GM12878 (cell line): ENCODE measurements around the gene RBPJ. TPM values are rescaled to one million over a fixed set of nuclear protein-coding genes. Genes with fewer than 3 reads are reported as not detected.

Source experiments
- ATAC-seq: fragments of 200-7000 bp; cut with Tn5 transposase; 3 replicates; pipeline ENCODE4 v1.9.1; 2020; ENCODE audit warnings: mild to moderate bottlenecking, moderate library complexity
- BruUV-seq: library from RNA; stranded (reverse); fragments of 400-500 nt; replicated peaks from 2 replicates; lab custom pipeline; 2021; lab: Mats Ljungman, UMichigan
- CTCF ChIA-PET: fragments of 300-600 bp; sonication (Branson Sonifier 250); formaldehyde crosslinking; extraction: SDS; loops from one replicate; lab custom pipeline; 2021; ENCODE audit warnings: inconsistent platforms; lab: Yijun Ruan, JAX
- POLR2A ChIA-PET: fragments of 350-600 bp; formaldehyde crosslinking; extraction: SDS; loops from one replicate; lab custom pipeline; 2021; ENCODE audit warnings: inconsistent platforms; lab: Charles Lee
- RAD21 ChIA-PET: fragments of 300-600 bp; sonication (Branson Sonifier 250); formaldehyde crosslinking; loops from one replicate; lab custom pipeline; 2023; ENCODE audit warnings: antibody characterized with exemption; ENCODE audit not compliant: unreplicated experiment; lab: Charles Lee
- SMC1A ChIA-PET: fragments of 300-600 bp; sonication (Branson Sonifier 250); formaldehyde crosslinking; loops from one replicate; lab custom pipeline; 2023; ENCODE audit not compliant: unreplicated experiment, uncharacterized antibody; lab: Charles Lee
- DNase-seq: peaks from one replicate; pipeline ENCODE4 v3.0.0-alpha.2; 2011; ENCODE audit warnings: low read depth, low spot score
- FAIRE-seq: peaks from 3 replicates; lab custom pipeline; 2011; peaks lifted over from hg19 to GRCh38; lab: Jason Lieb, UNC
- H2AFZ ChIP-seq: 2 replicates; pipeline ENCODE4 v1.6.0; 2011; ENCODE audit warnings: low read depth, low read length, control low read depth; ENCODE audit not compliant: control insufficient read depth
- H3K27ac ChIP-seq: 2 replicates; pipeline ENCODE4 v1.5.1; 2011; ENCODE audit warnings: control low read depth; ENCODE audit not compliant: control insufficient read depth, insufficient read depth
- H3K27me3 ChIP-seq, 2 experiments: replicated peaks in 1 of 2; 2 replicates each; pipeline versions ENCODE4 v1.6.0 to v1.6.1; 2011; ENCODE audit warnings: low read length in 1 of 2; ENCODE audit not compliant: control insufficient read depth in 2 of 2, insufficient read depth in 2 of 2
- H3K36me3 ChIP-seq, 2 experiments: 2 replicates each; pipeline ENCODE4 v1.5.1; 2011; ENCODE audit warnings: low read length in 1 of 2; ENCODE audit not compliant: control insufficient read depth in 2 of 2, insufficient read depth in 2 of 2
- H3K4me1 ChIP-seq: 2 replicates; pipeline ENCODE4 v1.6.1; 2011; ENCODE audit warnings: mild to moderate bottlenecking, low read length, moderate library complexity, mixed read lengths; ENCODE audit not compliant: control insufficient read depth, insufficient read depth
- H3K4me2 ChIP-seq: 2 replicates; pipeline ENCODE4 v1.6.0; 2011; ENCODE audit warnings: control low read depth; ENCODE audit not compliant: control insufficient read depth, insufficient read depth
- H3K4me3 ChIP-seq: fragments of 200-600 bp; sonication (generic); 2 replicates; pipeline ENCODE4 v1.5.1; 2016
- H3K79me2 ChIP-seq: 2 replicates; pipeline ENCODE4 v1.6.0; 2011; ENCODE audit warnings: low read length; ENCODE audit not compliant: control insufficient read depth, insufficient read depth
- H3K9ac ChIP-seq: 2 replicates; pipeline ENCODE4 v1.8.0; 2011; ENCODE audit warnings: low read length, control low read depth, mixed read lengths; ENCODE audit not compliant: control insufficient read depth, insufficient read depth
- H3K9me3 ChIP-seq: replicated peaks from 3 replicates; pipeline ENCODE4 v1.5.1; 2011; ENCODE audit warnings: mild to moderate bottlenecking, low read length; ENCODE audit not compliant: control insufficient read depth, insufficient read depth
- H4K20me1 ChIP-seq: 2 replicates; pipeline ENCODE4 v1.6.0; 2011; ENCODE audit not compliant: control insufficient read depth, insufficient read depth
- ATF3 ChIP-seq: IDR thresholded peaks from 2 replicates; pipeline ENCODE4 v1.6.1; 2011; ENCODE audit warnings: low read depth, mild to moderate bottlenecking, low read length, moderate library complexity, borderline replicate concordance; ENCODE audit errors: extremely low read depth
- DPF2 ChIP-seq: fragments of 450-650 bp; IDR thresholded peaks from 2 replicates; pipeline ENCODE4 v1.6.1; 2017; ENCODE audit warnings: mild to moderate bottlenecking
- EP300 ChIP-seq, 2 experiments: fragments of 150-350 bp in 1 of 2; IDR thresholded peaks; 2 replicates each; pipeline ENCODE4 v1.6.1; 2011 to 2012; ENCODE audit warnings: low read depth in 2 of 2, low read length in 2 of 2, borderline replicate concordance in 1 of 2, improper control_type of control experiment in 1 of 2, inconsistent platforms in 1 of 2; ENCODE audit not compliant: control insufficient read depth in 1 of 2
- KAT2A ChIP-seq: conservative IDR thresholded peaks from 2 replicates; pipeline ENCODE4 v1.6.1; 2011; ENCODE audit warnings: low read depth, low read length; ENCODE audit not compliant: control insufficient read depth
- KDM1A ChIP-seq: fragments of 200-600 bp; sonication (generic); IDR thresholded peaks from 2 replicates; pipeline ENCODE4 v1.6.1; 2016; ENCODE audit warnings: borderline replicate concordance
- PBX3 ChIP-seq: IDR thresholded peaks from 2 replicates; pipeline ENCODE4 v1.6.1; 2011; ENCODE audit warnings: mild to moderate bottlenecking, low read depth, low read length, moderate library complexity; ENCODE audit not compliant: insufficient replicate concordance
- RBBP5 ChIP-seq: fragments of 200-600 bp; sonication (generic); conservative IDR thresholded peaks from 2 replicates; pipeline ENCODE4 v1.6.1; 2016
- RCOR1 ChIP-seq: conservative IDR thresholded peaks from 2 replicates; pipeline ENCODE4 v1.6.1; 2012; ENCODE audit warnings: low read depth, low read length, improper control_type of control experiment
- REST ChIP-seq: IDR thresholded peaks from 2 replicates; pipeline ENCODE4 v1.6.1; 2012; ENCODE audit warnings: mild to moderate bottlenecking, low read depth, low read length
- SIX5 ChIP-seq: IDR thresholded peaks from 2 replicates; pipeline ENCODE4 v1.6.1; 2011; ENCODE audit warnings: mild to moderate bottlenecking, low read depth, low read length, moderate library complexity; ENCODE audit not compliant: severe bottlenecking
- SREBF2 ChIP-seq: IDR thresholded peaks from 2 replicates; pipeline ENCODE4 v1.6.1; 2012; ENCODE audit warnings: mild to moderate bottlenecking, low read length
- STAT1 ChIP-seq: fragments of 450-650 bp; conservative IDR thresholded peaks from 2 replicates; pipeline ENCODE4 v1.6.1; 2014; ENCODE audit warnings: antibody characterized with exemption, mild to moderate bottlenecking
- YY1 ChIP-seq: IDR thresholded peaks from 2 replicates; pipeline ENCODE4 v1.6.1; 2011; ENCODE audit warnings: low read depth, mild to moderate bottlenecking, low read length
- ZBED1 ChIP-seq: IDR thresholded peaks from 2 replicates; pipeline ENCODE4 v1.6.1; 2016; ENCODE audit warnings: borderline replicate concordance
- ZBTB11 ChIP-seq: fragments of 450-650 bp; formaldehyde crosslinking; IDR thresholded peaks from 2 replicates; pipeline ENCODE4 v1.5.0; 2022; ENCODE audit warnings: mild to moderate bottlenecking, missing genetic modification characterization
- WGBS: methylation state at CpG from one replicate; pipeline ENCODE4 v1.1.6; 2016; ENCODE audit warnings: low lambda C conversion rate; ENCODE audit not compliant: insufficient replicate concordance, insufficient coverage; ENCODE audit errors: missing lambda C conversion rate; 5-methylcytosine and 5-hydroxymethylcytosine counted together
- in situ Hi-C: fragments of 300-500 bp; cut with MboI; formaldehyde crosslinking; loops from 9 replicates; pipeline ENCODE4 v1.14.3; 2018; ENCODE audit warnings: mixed read lengths
- intact Hi-C: fragments of 100-400 bp; cut with micrococcal nuclease; formaldehyde crosslinking; loops from one replicate; pipeline ENCODE4 v1.14.2; 2022; ENCODE audit not compliant: unreplicated experiment
- polyA plus RNA-seq, 11 experiments: library from polyadenylated mRNA; depleted of rRNA in 4 of 11; unstranded in 6 of 11; stranded (reverse) in 5 of 11; fragments of >200 nt; fragmentation: Nextera tagmentation in 4 of 11; fragmentation: Illumina TruSeq in 1 of 11; extraction: Ambion mirVana in 4 of 11; extraction: Trizol in 1 of 11; gene quantifications; 1 replicate in 1 of 11; 2 replicates in 10 of 11; pipeline versions ENCODE4 v1.2.1 to v1.2.3, GENCODE V29; 2011 to 2016; ENCODE audit warnings: inconsistent platforms in 2 of 11, missing spikeins in 2 of 11, low read depth in 1 of 11
- total RNA-seq, 4 experiments: library from RNA; depleted of rRNA in 3 of 4; stranded (reverse); fragments of >200 nt in 3 of 4; fragmentation: Illumina TruSeq in 1 of 4; extraction: Trizol in 1 of 4; gene quantifications; 2 replicates each; pipeline versions ENCODE4 v1.2.1 to v1.2.3, GENCODE V29; 2013 to 2021

Gene RBPJ
- total and polyA plus RNA-seq, 10 of the 15 experiments (the other 5 are each of a cell fraction or from before 2014, with no cell fraction given), result 24.5 to 87.6 (median 41.6) TPM

- Histone ChIP-seq H3K79me2 (no peaks in the 10 kb centered on the region), H4K20me1 (no peaks in the 10 kb centered on the region), H3K27me3 (no peaks in the 10 kb centered on the region), H3K9ac (no peak overlapping the region), H3K36me3 (no peaks in the 10 kb centered on the region), H2AFZ (no peak overlapping the region; the same call in 1 of the 2 replicates), H3K27ac (no peak overlapping the region), H3K9me3 (no peaks in the 10 kb centered on the region; the same call in 2 of the 3 replicates), H3K4me2 (no peak overlapping the region), H3K4me1 (peaks cover 7% of the 10 kb centered on the region; the same call in 1 of the 2 replicates), H3K4me3 (no peak overlapping the region)
- ChIA-PET POLR2A (no interaction called here), CTCF (interaction anchor here (0.6 to 1.2 kb wide), 3 partner anchors 21 to 214 kb away, joined by 3 read pairs; no protein-coding TSS in a partner anchor), SMC1A (interaction anchor here (0.6 to 1.8 kb wide), 6 partner anchors 8 to 222 kb away, joined by 3 to 6 read pairs (median 4); no protein-coding TSS in a partner anchor), RAD21 (interaction anchor here (0.8 to 1.4 kb wide), 2 partner anchors 8 to 27 kb away, joined by 3 to 7 read pairs; no protein-coding TSS in a partner anchor)
- no peak for ATAC-seq
- FAIRE-seq, result no peak
- in situ Hi-C loops (no loop called here), intact Hi-C loops (no loop called here)
- 83% methylated on average over 5 of the region's 5 CpGs for WGBS
- BruUV-seq, result no TSS peak
- no peak for DNase-seq
- TF ChIP-seq SIX5 (no peak), YY1 (no peak), RBBP5 (no peak), PBX3 (no peak), SREBF2 (no peak), ATF3 (no peak), DPF2 (no peak), KDM1A (no peak), RCOR1 (no peak), EP300 (IDR thresholded peaks at IDR 0.05; ENCODE audit: borderline replicate concordance in 1 of 2, control insufficient read depth in 1 of 2, low read depth in 2 of 2, low read length in 2 of 2) (no peak), STAT1 (no peak), ZBTB11 (CRISPR knock-in tag) (no peak), ZBED1 (no peak), REST (no peak), KAT2A (no peak)
Observed at GRCh38 chr4:26298198-26298947, 22.4 kb upstream of the RBPJ start.
